ENCODE results near the gene TTC27.

- TF ChIP-seq POLR2A (IDR thresholded peaks at IDR 0.05) (no peak), CTCF (IDR thresholded peaks at IDR 0.05) (no peak)
Measured at GRCh38 chr2:32624812-32625211, 3.0 kb upstream of the TTC27 start.

Measured in ovary (tissue), 3 donors.